ENCODE data around the gene CARD11.

Gene CARD11

DNA sequence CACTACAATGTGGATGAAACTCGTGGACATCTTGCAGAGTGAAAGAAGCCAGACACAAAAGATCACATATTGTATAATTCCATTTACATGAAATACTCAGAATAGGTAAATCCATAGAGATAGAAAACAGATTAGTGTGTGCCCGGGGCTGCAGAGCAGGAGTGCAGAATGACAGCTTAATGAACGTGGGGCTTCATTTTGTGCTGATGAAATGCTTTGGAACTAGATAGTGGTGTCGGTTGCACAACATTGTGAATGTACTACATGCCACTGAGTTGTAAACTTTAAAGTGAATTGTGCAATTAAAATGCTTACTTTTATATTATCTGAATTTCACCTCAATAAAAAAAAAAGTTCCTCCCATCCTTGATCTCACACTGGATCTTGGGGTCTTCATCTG lies 31.8 kb upstream of the CARD11 start:
- H3K27ac ChIP-seq (ENCODE audit: low read depth, low read length), result no peak overlapping the region
- H3K4me2 ChIP-seq (ENCODE audit: low read length), result no peak overlapping the region
- WGBS (ENCODE audit: extremely low coverage, insufficient coverage, insufficient read length), result no CpG with 5 or more reads among the region's 4 CpGs
- no peak overlapping the region for H3K9ac ChIP-seq (ENCODE audit: low read length)
- H2AK5ac ChIP-seq (ENCODE audit: low read length), result no peak overlapping the region
- no peak overlapping the region for H2AFZ ChIP-seq (ENCODE audit: insufficient read depth, low read length, poor library complexity)
- H2BK5ac ChIP-seq (ENCODE audit: low read depth, low read length, poor library complexity), result no peak overlapping the region
- H3K27me3 ChIP-seq (ENCODE audit: insufficient read depth, low read length), result no peaks in the 10 kb centered on the region
- H2BK120ac ChIP-seq (ENCODE audit: insufficient read depth, low read length, poor library complexity), result no peak overlapping the region
- no peak overlapping the region for H4K12ac ChIP-seq (ENCODE audit: low read depth, low read length)
- H3K79me1 ChIP-seq (ENCODE audit: low read length), result no peaks in the 10 kb centered on the region
- DNase-seq, result peak; percentile 42 to 68
- H3K36me3 ChIP-seq (ENCODE audit: control insufficient read depth in 1 of 2, insufficient read depth in 2 of 2, low read length in 2 of 2), result no peaks in the 10 kb centered on the region
- H3K4ac ChIP-seq (ENCODE audit: low read depth, low read length), result no peak overlapping the region
- H3K23ac ChIP-seq (ENCODE audit: low read length), result no peak overlapping the region
- no peaks in the 10 kb centered on the region for H3K4me1 ChIP-seq (ENCODE audit: control insufficient read depth in 1 of 2, insufficient read depth in 2 of 2, low read length in 2 of 2)
- no peak overlapping the region for H2BK12ac ChIP-seq (ENCODE audit: low read length)
- H4K91ac ChIP-seq (ENCODE audit: low read depth, low read length), result no peak overlapping the region
- peaks cover 2% of the 10 kb centered on the region for H3K9me3 ChIP-seq (ENCODE audit: insufficient read depth, low read depth, low read length)
- H3K18ac ChIP-seq (ENCODE audit: low read length), result no peak overlapping the region
- H4K8ac ChIP-seq (ENCODE audit: low read depth, low read length), result no peak overlapping the region
- no peak overlapping the region for H3K4me3 ChIP-seq (ENCODE audit: low read depth, low read length)
- no peak overlapping the region for H3K14ac ChIP-seq (ENCODE audit: low read length)
- H3K79me2 ChIP-seq (ENCODE audit: control insufficient read depth, insufficient read depth, low read length, poor library complexity), result no peaks in the 10 kb centered on the region

DNA sequence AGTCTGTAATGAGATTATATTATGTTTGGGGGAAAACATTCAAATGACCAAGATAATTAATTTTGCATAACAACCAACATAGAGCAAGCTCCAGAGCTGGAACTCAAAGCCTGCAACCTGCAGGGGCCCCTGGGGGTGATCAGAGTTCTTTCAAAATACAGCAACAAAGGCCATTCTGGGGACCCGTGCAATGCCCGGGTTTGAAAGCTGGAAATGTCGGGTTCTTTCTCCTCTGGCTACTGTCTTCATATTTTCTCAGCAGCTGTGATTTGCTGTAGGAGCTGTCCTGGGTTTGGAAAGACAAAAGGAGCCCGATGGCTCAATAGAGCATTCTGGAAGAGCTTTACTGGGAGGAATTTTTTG lies 30.8 kb upstream of the CARD11 start:
- Histone ChIP-seq H4K8ac (ENCODE audit: low read depth, low read length) (no peak overlapping the region), H3K79me2 (ENCODE audit: control insufficient read depth, insufficient read depth, low read length, poor library complexity) (no peaks in the 10 kb centered on the region), H3K4ac (ENCODE audit: low read depth, low read length) (no peak overlapping the region), H4K12ac (ENCODE audit: low read depth, low read length) (no peak overlapping the region), H3K4me3 (ENCODE audit: low read depth, low read length) (no peak overlapping the region), H3K9me3 (ENCODE audit: insufficient read depth, low read depth, low read length) (peaks cover 2% of the 10 kb centered on the region), H2BK5ac (ENCODE audit: low read depth, low read length, poor library complexity) (no peak overlapping the region), H2BK120ac (ENCODE audit: insufficient read depth, low read length, poor library complexity) (no peak overlapping the region), H3K36me3 (ENCODE audit: control insufficient read depth in 1 of 2, insufficient read depth in 2 of 2, low read length in 2 of 2) (no peaks in the 10 kb centered on the region), H2BK12ac (ENCODE audit: low read length) (no peak overlapping the region), H3K23ac (ENCODE audit: low read length) (no peak overlapping the region), H2AK5ac (ENCODE audit: low read length) (no peak overlapping the region), H3K79me1 (ENCODE audit: low read length) (no peaks in the 10 kb centered on the region), H3K9ac (ENCODE audit: low read length) (no peak overlapping the region), H3K27ac (ENCODE audit: low read depth, low read length) (no peak overlapping the region), H3K27me3 (ENCODE audit: insufficient read depth, low read length) (no peaks in the 10 kb centered on the region), H2AFZ (ENCODE audit: insufficient read depth, low read length, poor library complexity) (no peak overlapping the region), H3K4me1 (ENCODE audit: control insufficient read depth in 1 of 2, insufficient read depth in 2 of 2, low read length in 2 of 2) (no peaks in the 10 kb centered on the region), H4K91ac (ENCODE audit: low read depth, low read length) (no peak overlapping the region), H3K4me2 (ENCODE audit: low read length) (no peak overlapping the region), H3K14ac (ENCODE audit: low read length) (no peak overlapping the region), H3K18ac (ENCODE audit: low read length) (no peak overlapping the region)
- peak in 1 of 2 donors; percentile 7 for DNase-seq
- no CpG with 5 or more reads among the region's 4 CpGs for whole genome bisulfite sequencing (ENCODE audit: extremely low coverage, insufficient coverage, insufficient read length)

DNA sequence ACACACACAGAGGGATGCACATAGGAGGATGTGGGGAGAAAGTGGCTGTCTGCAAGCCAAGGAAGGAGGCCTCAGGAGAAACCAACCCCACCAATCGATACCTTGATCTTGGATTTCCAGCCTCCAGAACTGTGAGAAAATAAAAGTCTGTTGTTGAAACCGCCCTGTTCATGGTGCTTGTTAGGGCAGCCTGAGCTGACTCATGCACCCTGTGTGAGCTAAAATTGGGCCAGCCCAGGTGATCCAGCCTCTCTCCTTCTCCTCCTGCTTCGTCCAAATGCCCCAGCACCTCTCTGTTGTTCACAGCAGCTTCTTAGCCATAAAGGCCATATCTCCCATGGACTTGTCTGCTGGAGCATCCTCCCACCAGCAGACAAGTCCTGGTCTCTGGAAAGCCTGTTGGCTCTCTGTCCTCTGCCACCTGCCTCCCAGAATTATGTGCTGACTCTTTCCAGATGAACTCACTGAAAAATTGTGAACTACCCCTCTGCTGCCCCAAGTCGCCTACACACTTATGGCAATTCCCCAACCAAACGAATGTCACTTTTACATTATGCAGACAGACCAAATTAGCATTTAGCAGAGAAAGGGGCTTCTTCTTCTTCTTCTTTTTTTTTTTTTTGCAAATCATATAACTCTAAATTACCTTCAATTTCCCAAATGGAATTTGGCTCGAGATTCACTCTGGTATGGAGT lies 30.2 kb upstream of the CARD11 start:
- Histone ChIP-seq H3K4ac (ENCODE audit: low read depth, low read length) (no peak overlapping the region), H3K36me3 (ENCODE audit: control insufficient read depth in 1 of 2, insufficient read depth in 2 of 2, low read length in 2 of 2) (no peaks in the 10 kb centered on the region), H3K79me1 (ENCODE audit: low read length) (no peaks in the 10 kb centered on the region), H3K4me2 (ENCODE audit: low read length) (no peak overlapping the region), H4K12ac (ENCODE audit: low read depth, low read length) (no peak overlapping the region), H3K4me3 (ENCODE audit: low read depth, low read length) (no peak overlapping the region), H3K27me3 (ENCODE audit: insufficient read depth, low read length) (no peaks in the 10 kb centered on the region), H2BK12ac (ENCODE audit: low read length) (no peak overlapping the region), H3K27ac (ENCODE audit: low read depth, low read length) (no peak overlapping the region), H3K14ac (ENCODE audit: low read length) (no peak overlapping the region), H2BK120ac (ENCODE audit: insufficient read depth, low read length, poor library complexity) (no peak overlapping the region), H2BK5ac (ENCODE audit: low read depth, low read length, poor library complexity) (no peak overlapping the region), H2AK5ac (ENCODE audit: low read length) (no peak overlapping the region), H3K23ac (ENCODE audit: low read length) (no peak overlapping the region), H3K79me2 (ENCODE audit: control insufficient read depth, insufficient read depth, low read length, poor library complexity) (no peaks in the 10 kb centered on the region), H4K91ac (ENCODE audit: low read depth, low read length) (no peak overlapping the region), H3K18ac (ENCODE audit: low read length) (no peak overlapping the region), H2AFZ (ENCODE audit: insufficient read depth, low read length, poor library complexity) (no peak overlapping the region), H3K4me1 (ENCODE audit: control insufficient read depth in 1 of 2, insufficient read depth in 2 of 2, low read length in 2 of 2) (no peaks in the 10 kb centered on the region), H3K9me3 (ENCODE audit: insufficient read depth, low read depth, low read length) (peaks cover 2% of the 10 kb centered on the region), H3K9ac (ENCODE audit: low read length) (no peak overlapping the region), H4K8ac (ENCODE audit: low read depth, low read length) (no peak overlapping the region)
- DNase-seq, result no peak
- no CpG with 5 or more reads among the region's 6 CpGs for WGBS (ENCODE audit: extremely low coverage, insufficient coverage, insufficient read length)

DNA sequence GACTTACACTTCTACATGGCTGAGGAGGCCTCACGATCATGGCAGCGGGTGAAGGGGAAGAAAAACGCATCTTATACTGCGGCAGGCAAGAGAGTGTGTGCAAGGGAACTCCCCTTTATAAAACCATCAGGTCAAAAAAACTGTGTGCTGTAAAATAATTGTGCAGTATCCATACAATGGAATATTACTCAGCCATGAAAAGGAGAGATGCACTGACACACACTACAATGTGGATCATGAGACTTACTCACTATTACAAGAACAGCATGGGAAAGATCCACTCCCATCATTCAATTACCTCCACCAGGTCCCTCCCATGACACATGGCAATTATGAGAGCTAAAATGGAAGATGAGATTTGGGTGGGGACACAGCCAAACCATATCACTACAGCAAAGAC lies 27.2 kb upstream of the CARD11 start:
- Histone ChIP-seq H3K18ac (ENCODE audit: low read length) (no peak overlapping the region), H3K9me3 (ENCODE audit: insufficient read depth, low read depth, low read length) (no peaks in the 10 kb centered on the region), H2AFZ (ENCODE audit: insufficient read depth, low read length, poor library complexity) (no peak overlapping the region), H3K4me1 (ENCODE audit: control insufficient read depth in 1 of 2, insufficient read depth in 2 of 2, low read length in 2 of 2) (no peaks in the 10 kb centered on the region), H3K27ac (ENCODE audit: low read depth, low read length) (no peak overlapping the region), H3K23ac (ENCODE audit: low read length) (no peak overlapping the region), H3K4me3 (ENCODE audit: low read depth, low read length) (no peak overlapping the region), H3K4ac (ENCODE audit: low read depth, low read length) (no peak overlapping the region), H4K12ac (ENCODE audit: low read depth, low read length) (no peak overlapping the region), H2AK5ac (ENCODE audit: low read length) (no peak overlapping the region), H3K9ac (ENCODE audit: low read length) (no peak overlapping the region), H3K27me3 (ENCODE audit: insufficient read depth, low read length) (no peaks in the 10 kb centered on the region), H4K8ac (ENCODE audit: low read depth, low read length) (no peak overlapping the region), H2BK120ac (ENCODE audit: insufficient read depth, low read length, poor library complexity) (no peak overlapping the region), H3K79me1 (ENCODE audit: low read length) (no peaks in the 10 kb centered on the region), H2BK12ac (ENCODE audit: low read length) (no peak overlapping the region), H3K36me3 (ENCODE audit: control insufficient read depth in 1 of 2, insufficient read depth in 2 of 2, low read length in 2 of 2) (no peaks in the 10 kb centered on the region), H3K79me2 (ENCODE audit: control insufficient read depth, insufficient read depth, low read length, poor library complexity) (no peaks in the 10 kb centered on the region), H4K91ac (ENCODE audit: low read depth, low read length) (no peak overlapping the region), H3K4me2 (ENCODE audit: low read length) (no peak overlapping the region), H2BK5ac (ENCODE audit: low read depth, low read length, poor library complexity) (no peak overlapping the region), H3K14ac (ENCODE audit: low read length) (no peak overlapping the region)
- WGBS (ENCODE audit: extremely low coverage, insufficient coverage, insufficient read length), result no CpG with 5 or more reads among the region's 4 CpGs
- DNase-seq, result no peak

Data from trophoblast cell (in vitro differentiated cells and primary cell).